ENCODE measurements around the gene SLC38A3. TPM values are rescaled to one million over a fixed set of nuclear protein-coding genes. Genes with fewer than 3 reads are reported as not detected.

SLC38A3 gene
- total and polyA plus RNA-seq, 9 donors: 1.7 to 4.4 (median 2.4) TPM

GRCh38 chr3:50245831-50246516 lies 40.9 kb downstream of the SLC38A3 start:
- peak overlapping the region; percentile 52 for H3K4me3 ChIP-seq (ENCODE audit: low read length)
- H3K36me3 ChIP-seq (ENCODE audit: control insufficient read depth, insufficient read depth, low read length): peaks cover 39% of the 10 kb centered on the region
- H3K27me3 ChIP-seq (ENCODE audit: control insufficient read depth, insufficient read depth, low read length): no peaks in the 10 kb centered on the region
- peaks cover 89% of the 10 kb centered on the region for H3K4me1 ChIP-seq (ENCODE audit: control insufficient read depth, insufficient read depth, low read length)
- no peaks in the 10 kb centered on the region for H3K9me3 ChIP-seq (replicated peaks; ENCODE audit: control insufficient read depth, low read depth, low read length)
- peak overlapping the region; percentile 86 for H3K27ac ChIP-seq (ENCODE audit: low read length)
- 2% methylated on average over 15 of the region's 25 CpGs for WGBS (ENCODE audit: insufficient coverage)
- peak; percentile 93 for DNase-seq

GRCh38 chr3:50246517-50246954 lies 41.5 kb downstream of the SLC38A3 start:
- Histone ChIP-seq H3K27me3 (ENCODE audit: control insufficient read depth, insufficient read depth, low read length) (no peaks in the 10 kb centered on the region), H3K27ac (ENCODE audit: low read length) (peak overlapping the region; percentile 86), H3K36me3 (ENCODE audit: control insufficient read depth, insufficient read depth, low read length) (peaks cover 40% of the 10 kb centered on the region), H3K4me3 (ENCODE audit: low read length) (peak overlapping the region; percentile 52), H3K4me1 (ENCODE audit: control insufficient read depth, insufficient read depth, low read length) (peaks cover 88% of the 10 kb centered on the region), H3K9me3 (replicated peaks; ENCODE audit: control insufficient read depth, low read depth, low read length) (no peaks in the 10 kb centered on the region)
- peak; percentile 81 for DNase-seq
- WGBS (ENCODE audit: insufficient coverage): 12% methylated on average over 7 of the region's 10 CpGs

- no peak for DNase-seq
- peak overlapping the region; percentile 78 for H3K27ac ChIP-seq (ENCODE audit: low read length)
- peaks cover 70% of the 10 kb centered on the region for H3K4me1 ChIP-seq (ENCODE audit: control insufficient read depth, insufficient read depth, low read length)
- H3K27me3 ChIP-seq (ENCODE audit: control insufficient read depth, insufficient read depth, low read length): no peaks in the 10 kb centered on the region
- H3K4me3 ChIP-seq (ENCODE audit: low read length): no peak overlapping the region
- H3K9me3 ChIP-seq (replicated peaks; ENCODE audit: control insufficient read depth, low read depth, low read length): no peaks in the 10 kb centered on the region
- peaks cover 55% of the 10 kb centered on the region for H3K36me3 ChIP-seq (ENCODE audit: control insufficient read depth, insufficient read depth, low read length)
- 26% methylated on average over 2 of the region's 3 CpGs for WGBS (ENCODE audit: insufficient coverage)
These were observed 43.3 kb downstream of the SLC38A3 start for GRCh38 chr3:50248387-50248786.

GRCh38 chr3:50249457-50249856 lies 44.4 kb downstream of the SLC38A3 start:
- 82% methylated on average over 5 of the region's 5 CpGs for WGBS (ENCODE audit: insufficient coverage)

GRCh38 chr3:50250514-50250913 lies 45.4 kb downstream of the SLC38A3 start:
- DNase-seq: no peak
- no peak overlapping the region for H3K4me3 ChIP-seq (ENCODE audit: low read length)
- peaks cover 71% of the 10 kb centered on the region for H3K4me1 ChIP-seq (ENCODE audit: control insufficient read depth, insufficient read depth, low read length)
- H3K9me3 ChIP-seq (replicated peaks; ENCODE audit: control insufficient read depth, low read depth, low read length): no peaks in the 10 kb centered on the region
- no peak overlapping the region for H3K27ac ChIP-seq (ENCODE audit: low read length)
- H3K36me3 ChIP-seq (ENCODE audit: control insufficient read depth, insufficient read depth, low read length): peaks cover 66% of the 10 kb centered on the region
- WGBS (ENCODE audit: insufficient coverage): no CpG with 5 or more reads among the region's 4 CpGs
- H3K27me3 ChIP-seq (ENCODE audit: control insufficient read depth, insufficient read depth, low read length): no peaks in the 10 kb centered on the region

More at GRCh38 chr3:50249457-50249856, 44.4 kb downstream of the SLC38A3 start:
- Histone ChIP-seq H3K4me3 (ENCODE audit: low read length) (no peak overlapping the region), H3K27me3 (ENCODE audit: control insufficient read depth, insufficient read depth, low read length) (no peaks in the 10 kb centered on the region), H3K9me3 (replicated peaks; ENCODE audit: control insufficient read depth, low read depth, low read length) (no peaks in the 10 kb centered on the region), H3K36me3 (ENCODE audit: control insufficient read depth, insufficient read depth, low read length) (peaks cover 58% of the 10 kb centered on the region), H3K27ac (ENCODE audit: low read length) (peak overlapping the region; percentile 78), H3K4me1 (ENCODE audit: control insufficient read depth, insufficient read depth, low read length) (peaks cover 70% of the 10 kb centered on the region)
- DNase-seq: no peak

- H3K4me3 ChIP-seq (ENCODE audit: low read length): no peak overlapping the region
- WGBS (ENCODE audit: insufficient coverage): 87% methylated on average over 6 of the region's 8 CpGs
- H3K4me1 ChIP-seq (ENCODE audit: control insufficient read depth, insufficient read depth, low read length): peaks cover 65% of the 10 kb centered on the region
- H3K9me3 ChIP-seq (replicated peaks; ENCODE audit: control insufficient read depth, low read depth, low read length): no peaks in the 10 kb centered on the region
- DNase-seq: no peak
- H3K27me3 ChIP-seq (ENCODE audit: control insufficient read depth, insufficient read depth, low read length): no peaks in the 10 kb centered on the region
- no peak overlapping the region for H3K27ac ChIP-seq (ENCODE audit: low read length)
- H3K36me3 ChIP-seq (ENCODE audit: control insufficient read depth, insufficient read depth, low read length): peaks cover 73% of the 10 kb centered on the region
These were observed 46.1 kb downstream of the SLC38A3 start for GRCh38 chr3:50251220-50251619.

GRCh38 chr3:50254577-50255250 lies 49.6 kb downstream of the SLC38A3 start:
- 85% methylated on average over 4 of the region's 8 CpGs for WGBS (ENCODE audit: insufficient coverage)
- H3K27me3 ChIP-seq (ENCODE audit: control insufficient read depth, insufficient read depth, low read length): no peaks in the 10 kb centered on the region
- no peak for DNase-seq
- peak overlapping the region; percentile 72 for H3K27ac ChIP-seq (ENCODE audit: low read length)
- no peak overlapping the region for H3K4me3 ChIP-seq (ENCODE audit: low read length)
- peaks cover 87% of the 10 kb centered on the region for H3K36me3 ChIP-seq (ENCODE audit: control insufficient read depth, insufficient read depth, low read length)
- peaks cover 57% of the 10 kb centered on the region for H3K4me1 ChIP-seq (ENCODE audit: control insufficient read depth, insufficient read depth, low read length)
- no peaks in the 10 kb centered on the region for H3K9me3 ChIP-seq (replicated peaks; ENCODE audit: control insufficient read depth, low read depth, low read length)

GRCh38 chr3:50255251-50255615 lies 50.2 kb downstream of the SLC38A3 start:
- peaks cover 83% of the 10 kb centered on the region for H3K36me3 ChIP-seq (ENCODE audit: control insufficient read depth, insufficient read depth, low read length)
- peak overlapping the region; percentile 72 for H3K27ac ChIP-seq (ENCODE audit: low read length)
- DNase-seq: no peak
- H3K4me3 ChIP-seq (ENCODE audit: low read length): no peak overlapping the region
- H3K9me3 ChIP-seq (replicated peaks; ENCODE audit: control insufficient read depth, low read depth, low read length): no peaks in the 10 kb centered on the region
- no peaks in the 10 kb centered on the region for H3K27me3 ChIP-seq (ENCODE audit: control insufficient read depth, insufficient read depth, low read length)
- peaks cover 57% of the 10 kb centered on the region for H3K4me1 ChIP-seq (ENCODE audit: control insufficient read depth, insufficient read depth, low read length)
- 80% methylated on average over 9 of the region's 9 CpGs for WGBS (ENCODE audit: insufficient coverage)

GRCh38 chr3:50256978-50257890 lies 52.2 kb downstream of the SLC38A3 start:
- Histone ChIP-seq H3K9me3 (replicated peaks; ENCODE audit: control insufficient read depth, low read depth, low read length) (no peaks in the 10 kb centered on the region), H3K4me1 (ENCODE audit: control insufficient read depth, insufficient read depth, low read length) (peaks cover 64% of the 10 kb centered on the region), H3K36me3 (ENCODE audit: control insufficient read depth, insufficient read depth, low read length) (peaks cover 68% of the 10 kb centered on the region)

More at GRCh38 chr3:50256978-50257890, 52.2 kb downstream of the SLC38A3 start:
- Histone ChIP-seq H3K4me3 (ENCODE audit: low read length) (no peak overlapping the region), H3K27ac (ENCODE audit: low read length) (peak overlapping the region; percentile 6), H3K27me3 (ENCODE audit: control insufficient read depth, insufficient read depth, low read length) (no peaks in the 10 kb centered on the region)
- 89% methylated on average over 15 of the region's 20 CpGs for WGBS (ENCODE audit: insufficient coverage)
- no peak for DNase-seq

All from muscle of leg (tissue), 11 donors.